ENCODE data around the gene ZCCHC2. TPM values are rescaled to one million over a fixed set of nuclear protein-coding genes. Genes with fewer than 3 reads are reported as not detected.

ZCCHC2 gene
- total RNA-seq, 4 donors from 2014 or later = 18.9 to 26.1 (median 23.8) TPM

GRCh38 chr18:62576271-62576670 lies 53.4 kb downstream of the ZCCHC2 start:
- intact Hi-C loops (cut with DNase I) = no loop called here

GRCh38 chr18:62576845-62577512 lies 54.2 kb downstream of the ZCCHC2 start:
- Histone ChIP-seq H3K27me3 (no peaks in the 10 kb centered on the region), H3K36me3 (peaks cover 18 to 61% (median 39%) of the 10 kb centered on the region in 4 donors)
- intact Hi-C loops (cut with DNase I) = no loop called here

More at GRCh38 chr18:62576271-62576670, 53.4 kb downstream of the ZCCHC2 start:
- TF ChIP-seq CTCF (IDR thresholded peaks at IDR 0.05) (no peak), POLR2A (IDR thresholded peaks at IDR 0.05; ENCODE audit: low read depth) (no peak)
- H3K9me3 ChIP-seq = no peaks in the 10 kb centered on the region
- H3K4me1 ChIP-seq = peaks cover 0 to 13% (median 6%) of the 10 kb centered on the region in 4 donors
- DNase-seq (ENCODE audit: extremely low spot score) = no peak
- no peak overlapping the region for H3K4me3 ChIP-seq
- WGBS = 90% methylated on average over 9 of the region's 9 CpGs
- H3K27me3 ChIP-seq = no peaks in the 10 kb centered on the region
- H3K36me3 ChIP-seq = peaks cover 18 to 68% (median 44%) of the 10 kb centered on the region in 4 donors
- no peak overlapping the region for H3K27ac ChIP-seq (replicated peaks in 1 of 4)

GRCh38 chr18:62577765-62578164 lies 54.9 kb downstream of the ZCCHC2 start:
- intact Hi-C loops (cut with DNase I) = no loop called here
- DNase-seq (ENCODE audit: extremely low spot score) = no peak
- H3K4me1 ChIP-seq = peaks cover 0 to 13% (median 6%) of the 10 kb centered on the region in 4 donors
- no peak overlapping the region for H3K4me3 ChIP-seq
- H3K27ac ChIP-seq (replicated peaks in 1 of 4) = no peak overlapping the region
- no peaks in the 10 kb centered on the region for H3K27me3 ChIP-seq
- WGBS = 53% methylated on average over 2 of the region's 2 CpGs
- peaks cover 18 to 53% (median 36%) of the 10 kb centered on the region in 4 donors for H3K36me3 ChIP-seq
- H3K9me3 ChIP-seq = no peaks in the 10 kb centered on the region
- TF ChIP-seq POLR2A (IDR thresholded peaks at IDR 0.05; ENCODE audit: low read depth) = no peak
- no peak for TF ChIP-seq EP300 (IDR thresholded peaks at IDR 0.05)
- TF ChIP-seq POLR2AphosphoS5 (IDR thresholded peaks at IDR 0.05) = no peak
- TF ChIP-seq CTCF (IDR thresholded peaks at IDR 0.05) = no peak

More at GRCh38 chr18:62576845-62577512, 54.2 kb downstream of the ZCCHC2 start:
- H3K27ac ChIP-seq (replicated peaks in 1 of 4) = no peak overlapping the region
- peaks cover 0 to 13% (median 6%) of the 10 kb centered on the region in 4 donors for H3K4me1 ChIP-seq
- no peak for TF ChIP-seq POLR2AphosphoS5 (IDR thresholded peaks at IDR 0.05)
- no peak for TF ChIP-seq EP300 (IDR thresholded peaks at IDR 0.05)
- TF ChIP-seq POLR2A (IDR thresholded peaks at IDR 0.05; ENCODE audit: low read depth) = no peak
- TF ChIP-seq CTCF (IDR thresholded peaks at IDR 0.05) = no peak
- 64% methylated on average over 9 of the region's 9 CpGs for WGBS
- no peak overlapping the region for H3K4me3 ChIP-seq
- no peak for DNase-seq (ENCODE audit: extremely low spot score)
- H3K9me3 ChIP-seq = no peaks in the 10 kb centered on the region

GRCh38 chr18:62578980-62579511 lies 56.2 kb downstream of the ZCCHC2 start:
- 75% methylated on average over 13 of the region's 13 CpGs for WGBS
- intact Hi-C loops (cut with DNase I) = no loop called here
- no peak overlapping the region for H3K4me3 ChIP-seq
- H3K4me1 ChIP-seq = peaks cover 4 to 18% (median 11%) of the 10 kb centered on the region in 4 donors
- no peak overlapping the region for H3K27ac ChIP-seq (replicated peaks in 1 of 4)
- DNase-seq (ENCODE audit: extremely low spot score) = no peak
- peaks cover 17 to 46% (median 32%) of the 10 kb centered on the region in 4 donors for H3K36me3 ChIP-seq
- TF ChIP-seq POLR2A (IDR thresholded peaks at IDR 0.05; ENCODE audit: low read depth) (no peak), CTCF (IDR thresholded peaks at IDR 0.05) (no peak), POLR2AphosphoS5 (IDR thresholded peaks at IDR 0.05) (no peak), EP300 (IDR thresholded peaks at IDR 0.05) (no peak)
- H3K27me3 ChIP-seq = no peaks in the 10 kb centered on the region
- H3K9me3 ChIP-seq = no peaks in the 10 kb centered on the region
